GDM1 (cell line): ENCODE measurements around the gene NEAT1.
A peak's percentile ranks its signal among the peaks of the same experiment; 100 is the strongest.

Source experiments
- DNase-seq: peaks from one replicate; lab custom pipeline; 2025; lab: John Stamatoyannopoulos, UW

NEAT1 gene

GRCh38 chr11:65389294-65389980, 33.2 kb upstream of the NEAT1 start:
- DNase-seq, result no peak

- DNase-seq, result no peak
Measured at GRCh38 chr11:65390099-65390941, 32.3 kb upstream of the NEAT1 start.

GRCh38 chr11:65390996-65391395, 31.6 kb upstream of the NEAT1 start:
- DNase-seq, result no peak

- DNase-seq, result no peak
Measured at GRCh38 chr11:65392186-65392829, 30.3 kb upstream of the NEAT1 start.

GRCh38 chr11:65392899-65393298, 29.7 kb upstream of the NEAT1 start:
- DNase-seq, result no peak

- DNase-seq, result no peak
Measured at GRCh38 chr11:65393513-65394079, 29.0 kb upstream of the NEAT1 start.

- DNase-seq, result no peak
Measured at GRCh38 chr11:65394125-65394536, 28.5 kb upstream of the NEAT1 start.

- no peak for DNase-seq
Measured at GRCh38 chr11:65395961-65396530, 26.6 kb upstream of the NEAT1 start.

- DNase-seq, result no peak
Measured at GRCh38 chr11:65396769-65397745, 25.5 kb upstream of the NEAT1 start.

GRCh38 chr11:65398362-65398910, 24.2 kb upstream of the NEAT1 start:
- no peak for DNase-seq

- DNase-seq, result no peak
Measured at GRCh38 chr11:65399249-65399648, 23.3 kb upstream of the NEAT1 start.

- no peak for DNase-seq
Measured at GRCh38 chr11:65399845-65400244, 22.8 kb upstream of the NEAT1 start.

GRCh38 chr11:65400307-65401072, 22.1 kb upstream of the NEAT1 start:
- no peak for DNase-seq

GRCh38 chr11:65401073-65401802, 21.4 kb upstream of the NEAT1 start:
- DNase-seq, result no peak

GRCh38 chr11:65401803-65402248, 20.8 kb upstream of the NEAT1 start:
- DNase-seq, result no peak

- DNase-seq, result no peak
Measured at GRCh38 chr11:65402790-65403189, 19.8 kb upstream of the NEAT1 start.

- peak; percentile 85 for DNase-seq
Measured at GRCh38 chr11:65403607-65404121, 18.9 kb upstream of the NEAT1 start.

- DNase-seq, result peak; percentile 5
Measured at GRCh38 chr11:65404210-65404609, 18.4 kb upstream of the NEAT1 start.
